HL-60/S4 (cell line): ENCODE measurements around the gene STOX1.
"Not testable (repeated sequence)": the region's sequence is repeated elsewhere in the genome, so short reads cannot be mapped to it uniquely, and the experiment has no call there.

Source experiments
- in situ Hi-C: fragments of 300-500 bp; cut with MboI; formaldehyde crosslinking; loops from 2 replicates; pipeline ENCODE4 v1.14.3; 2022; ENCODE audit warnings: low sequenced_read_pairs

The STOX1 gene

GRCh38 chr10:68876246-68877138 is 49.2 kb downstream of the STOX1 start:
- in situ Hi-C loops = loop anchor here (25.0 kb wide), 1 partner anchor 1064 kb away; no protein-coding TSS in a partner anchor

- in situ Hi-C loops = loop anchor here (25.0 kb wide), 1 partner anchor 1065 kb away; no protein-coding TSS in a partner anchor
Measured at GRCh38 chr10:68877482-68878110, 50.3 kb downstream of the STOX1 start.

GRCh38 chr10:68878496-68878895 is 51.2 kb downstream of the STOX1 start:
- in situ Hi-C loops = loop anchor here (25.0 kb wide), 1 partner anchor 1066 kb away; no protein-coding TSS in a partner anchor

DNA sequence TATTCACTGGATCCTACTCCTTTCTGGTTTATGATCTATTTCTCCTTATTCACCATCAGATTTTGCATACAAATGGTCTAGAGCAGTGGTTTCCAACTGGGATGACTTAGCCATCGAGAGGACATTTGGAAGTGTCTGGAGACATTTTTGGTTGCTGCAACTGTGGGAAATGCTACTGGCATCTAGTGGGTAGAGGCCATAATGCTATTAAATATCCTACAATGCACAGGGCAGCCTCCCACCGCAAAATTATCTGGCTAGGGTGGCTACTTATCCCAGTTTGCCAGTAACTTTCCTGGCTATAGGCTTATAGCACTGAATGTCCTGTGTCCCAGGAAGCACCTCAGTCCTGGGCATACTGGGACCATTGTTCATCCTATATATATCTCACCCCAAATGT is 52.3 kb downstream of the STOX1 start:
- in situ Hi-C loops = loop anchor here (25.0 kb wide), 1 partner anchor 1067 kb away; no protein-coding TSS in a partner anchor

GRCh38 chr10:68880181-68880580 is 52.9 kb downstream of the STOX1 start:
- in situ Hi-C loops = loop anchor here (25.0 kb wide), 1 partner anchor 1068 kb away; no protein-coding TSS in a partner anchor

GRCh38 chr10:68895041-68895440 is 67.7 kb downstream of the STOX1 start:
- in situ Hi-C loops = loop anchor here (10.0 to 25.0 kb wide), 2 partner anchors 680 to 1083 kb away; no protein-coding TSS in a partner anchor

DNA sequence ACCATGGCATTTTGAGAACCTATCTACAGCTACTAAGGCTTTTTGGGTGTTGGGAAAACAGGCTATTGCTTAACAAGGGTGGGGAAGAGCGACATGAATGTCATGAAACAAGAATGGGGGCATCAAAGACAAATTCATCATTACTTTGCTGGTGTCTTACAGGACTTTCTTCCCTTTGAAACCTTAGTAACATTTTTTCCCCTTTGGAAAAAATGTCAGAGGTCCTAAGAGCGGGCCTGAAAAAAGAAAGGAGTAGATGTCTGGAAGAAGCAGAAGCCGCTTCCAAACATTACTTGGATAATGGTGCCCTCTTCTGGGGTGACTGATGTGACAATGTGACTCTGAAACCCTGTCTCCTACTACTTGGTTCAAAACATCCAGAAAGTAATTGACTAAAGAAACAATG is 70.0 kb downstream of the STOX1 start:
- in situ Hi-C loops = loop anchor here (10.0 to 25.0 kb wide), 2 partner anchors 683 to 1085 kb away; no protein-coding TSS in a partner anchor

GRCh38 chr10:68899186-68899745 is 71.9 kb downstream of the STOX1 start:
- in situ Hi-C loops = loop anchor here (10.0 to 25.0 kb wide), 2 partner anchors 684 to 1087 kb away; no protein-coding TSS in a partner anchor

GRCh38 chr10:68900427-68901104 is 73.2 kb downstream of the STOX1 start:
- in situ Hi-C loops = no loop called here

DNA sequence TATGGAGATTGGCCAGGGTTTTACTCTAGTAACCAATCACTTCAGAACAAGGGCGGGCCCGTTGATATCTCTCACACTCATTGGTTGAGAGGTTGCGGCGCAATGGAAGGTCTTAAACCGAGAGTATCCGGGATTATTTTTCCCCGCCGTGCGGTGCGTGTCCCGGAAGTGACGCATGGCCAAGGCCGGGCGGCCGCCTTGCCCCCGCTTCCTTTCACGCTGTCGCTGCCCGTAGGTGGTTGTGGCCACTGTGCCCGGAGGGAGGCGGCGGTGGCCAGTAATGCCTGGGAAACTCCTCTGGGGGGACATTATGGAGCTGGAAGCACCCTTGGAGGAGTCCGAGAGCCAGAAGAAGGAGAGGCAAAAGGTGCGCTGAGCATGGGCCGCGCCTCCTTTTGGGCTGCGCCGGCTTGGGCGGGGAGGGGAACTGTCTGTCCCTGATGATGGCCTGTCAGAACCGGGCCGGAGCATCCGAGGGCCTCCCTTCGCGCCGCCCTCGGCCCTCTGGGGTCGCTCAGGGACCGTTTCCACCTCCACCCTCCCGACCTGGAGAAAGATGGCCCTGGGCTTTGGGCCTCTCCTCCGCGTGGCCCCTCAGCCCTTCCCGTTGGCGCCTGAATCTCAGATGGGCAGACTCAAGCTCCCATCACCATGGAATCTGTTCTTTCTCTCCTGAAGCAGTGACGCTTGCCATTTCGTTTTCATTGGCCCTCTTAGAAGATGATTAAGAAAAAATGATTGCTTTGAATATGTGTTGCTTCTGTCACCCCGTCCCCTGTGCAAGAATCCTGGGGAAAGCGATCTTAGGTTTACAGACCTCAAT is 74.0 kb downstream of the STOX1 start, which contains the start of gene DDX50:
Gene DDX50, plus strand, starts transcription at position 211 of the 823 bp plus-strand sequence. Its CDS starts 70 bp downstream, at position 281.
- in situ Hi-C loops = no loop called here

- in situ Hi-C loops = no loop called here
Measured at GRCh38 chr10:68902382-68902781, 75.1 kb downstream of the STOX1 start.

GRCh38 chr10:68924593-68924992 is 97.3 kb downstream of the STOX1 start:
- in situ Hi-C loops = no loop called here

DNA sequence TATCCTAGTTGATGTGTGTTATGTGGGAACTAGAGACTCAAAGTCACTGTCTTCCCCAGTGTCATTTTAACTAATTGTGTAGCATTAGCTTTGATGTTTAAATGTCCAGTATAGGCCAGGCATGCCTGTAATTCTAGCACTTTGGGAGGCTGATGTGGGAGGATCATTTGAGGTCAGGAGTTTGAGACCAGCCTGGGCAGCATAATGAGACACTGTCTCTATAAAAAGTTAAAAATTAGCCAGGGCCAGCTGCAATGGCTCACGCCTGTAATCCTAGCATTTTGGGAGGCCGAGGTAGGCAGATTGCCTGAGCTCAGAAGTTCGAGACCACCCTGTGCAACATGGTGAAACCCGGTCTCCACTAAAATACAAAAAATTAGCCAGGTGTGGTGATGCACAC is 98.2 kb downstream of the STOX1 start:
- in situ Hi-C loops = no loop called here

DNA sequence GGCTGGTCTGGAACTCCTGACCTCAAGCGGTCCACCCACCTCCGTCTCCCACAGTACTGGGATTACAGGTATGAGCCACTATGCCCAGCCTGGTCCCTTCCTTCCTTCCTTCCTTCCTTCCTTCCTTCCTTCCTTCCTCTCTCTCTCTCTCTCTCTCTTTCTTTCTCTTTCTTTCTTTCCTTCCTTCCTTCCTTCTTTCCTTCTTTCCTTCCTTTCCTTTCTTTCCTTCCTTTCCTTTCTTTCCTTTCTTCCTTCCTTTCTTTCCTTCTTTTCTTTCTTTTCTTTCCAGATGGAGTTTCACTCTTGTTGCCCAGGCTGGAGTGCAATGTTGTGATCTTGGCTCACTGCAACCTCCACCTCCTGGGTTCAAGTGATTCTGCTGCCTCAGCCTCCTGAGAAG is 101.8 kb downstream of the STOX1 start:
- in situ Hi-C loops = not testable (repeated sequence)

- in situ Hi-C loops = not testable (repeated sequence)
Measured at GRCh38 chr10:68929888-68930287, 102.6 kb downstream of the STOX1 start.

- in situ Hi-C loops = not testable (repeated sequence)
Measured at GRCh38 chr10:68932860-68933259, 105.5 kb downstream of the STOX1 start.

DNA sequence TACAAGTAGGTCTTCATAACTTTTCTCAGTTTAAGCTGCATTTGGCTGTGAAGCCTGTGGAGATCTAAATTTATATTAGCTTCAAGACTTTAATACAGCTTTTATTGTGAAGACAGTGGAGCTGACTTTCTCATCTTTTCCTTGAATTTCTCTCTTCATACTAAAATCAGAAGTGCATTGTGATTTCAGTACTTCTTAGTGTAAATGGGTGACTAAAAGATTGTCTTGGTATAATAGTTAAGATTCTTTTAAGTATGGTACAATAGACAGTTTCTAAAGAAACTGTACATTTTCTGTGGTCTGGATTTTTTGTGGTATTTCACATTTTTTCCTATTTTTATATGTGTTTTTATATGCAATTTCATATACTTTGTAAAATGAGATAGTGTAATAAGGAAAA is 107.7 kb downstream of the STOX1 start:
- in situ Hi-C loops = no loop called here

- in situ Hi-C loops = no loop called here
Measured at GRCh38 chr10:68938117-68938516, 110.8 kb downstream of the STOX1 start.

DNA sequence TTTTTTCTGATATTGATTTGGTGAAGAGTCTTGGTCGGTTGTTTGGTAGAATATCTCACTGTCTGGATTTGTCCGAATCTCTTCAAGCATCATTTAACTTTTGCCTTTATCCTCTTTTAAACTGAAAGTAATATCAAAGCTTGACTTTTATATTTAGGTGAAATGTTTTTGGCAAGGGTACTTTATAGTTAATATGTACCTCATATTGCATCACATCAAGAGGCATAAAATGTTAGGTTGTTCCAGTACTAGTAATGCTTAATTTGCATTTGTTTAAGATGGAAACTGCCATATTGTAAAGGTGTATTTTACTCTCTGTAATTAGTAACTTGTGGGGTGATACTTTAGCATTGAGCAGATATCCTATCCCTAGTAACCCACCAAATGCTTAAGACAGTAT is 111.6 kb downstream of the STOX1 start:
- in situ Hi-C loops = no loop called here

DNA sequence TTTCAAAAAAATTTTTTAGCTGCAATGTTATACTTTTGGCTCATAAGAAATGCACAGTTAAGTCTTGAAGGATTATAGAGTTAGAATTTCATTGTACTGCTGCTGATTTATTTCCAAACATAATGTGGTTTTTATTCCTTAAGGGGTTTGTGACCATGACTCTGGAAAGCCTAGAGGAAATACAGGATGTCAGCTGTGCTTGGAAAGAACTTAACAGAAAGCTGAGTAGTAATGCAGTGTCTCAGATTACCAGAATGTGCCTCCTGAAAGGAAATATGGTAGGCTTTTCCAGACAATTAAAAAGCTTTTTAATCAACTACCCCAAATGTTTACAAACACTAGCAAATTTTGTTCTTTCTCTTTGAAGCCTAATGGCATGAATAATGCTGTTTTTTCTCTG is 113.6 kb downstream of the STOX1 start:
- in situ Hi-C loops = not testable (repeated sequence)
